ENCODE measurements around the gene OCRL.
"Not testable (repeated sequence)": the region's sequence is repeated elsewhere in the genome, so short reads cannot be mapped to it uniquely, and the experiment has no call there.

Gene OCRL

GRCh38 chrX:129549124-129549523 lies 9.1 kb downstream of the OCRL start:
- TF ChIP-seq CTCF (IDR thresholded peaks at IDR 0.05; ENCODE audit: low read depth, low read length, missing control alignments), result no peak
- in situ Hi-C loops (cut with HindIII; ENCODE audit: low sequenced_read_pairs), result no loop called here

GRCh38 chrX:129553619-129554288 lies 13.7 kb downstream of the OCRL start:
- DNase-seq (ENCODE audit: low read depth), result no peak
- H3K4me3 ChIP-seq (ENCODE audit: low read depth, low read length), result no peak overlapping the region
- no peak for TF ChIP-seq CTCF (IDR thresholded peaks at IDR 0.05; ENCODE audit: low read depth, low read length, missing control alignments)
- in situ Hi-C loops (cut with HindIII; ENCODE audit: low sequenced_read_pairs), result no loop called here

More at GRCh38 chrX:129549124-129549523, 9.1 kb downstream of the OCRL start:
- no peak for DNase-seq (ENCODE audit: low read depth)
- H3K4me3 ChIP-seq (ENCODE audit: low read depth, low read length), result no peak overlapping the region

GRCh38 chrX:129554816-129555215 lies 14.8 kb downstream of the OCRL start:
- H3K4me3 ChIP-seq (ENCODE audit: low read depth, low read length); DNase-seq (ENCODE audit: low read depth); in situ Hi-C loops (cut with HindIII; ENCODE audit: low sequenced_read_pairs): not testable (repeated sequence)

- in situ Hi-C loops (cut with HindIII; ENCODE audit: low sequenced_read_pairs), result no loop called here
- no peak overlapping the region for H3K4me3 ChIP-seq (ENCODE audit: low read depth, low read length)
- TF ChIP-seq CTCF (IDR thresholded peaks at IDR 0.05; ENCODE audit: low read depth, low read length, missing control alignments), result no peak
- DNase-seq (ENCODE audit: low read depth), result no peak
These were observed 16.8 kb downstream of the OCRL start for GRCh38 chrX:129556806-129557315.

- no peak overlapping the region for H3K4me3 ChIP-seq (ENCODE audit: low read depth, low read length)
- no peak for DNase-seq (ENCODE audit: low read depth)
- in situ Hi-C loops (cut with HindIII; ENCODE audit: low sequenced_read_pairs), result no loop called here
- TF ChIP-seq CTCF (IDR thresholded peaks at IDR 0.05; ENCODE audit: low read depth, low read length, missing control alignments), result no peak
These were observed 17.9 kb downstream of the OCRL start for GRCh38 chrX:129557844-129558480.

GRCh38 chrX:129559783-129560182 lies 19.7 kb downstream of the OCRL start:
- in situ Hi-C loops (cut with HindIII; ENCODE audit: low sequenced_read_pairs), result no loop called here
- no peak for DNase-seq (ENCODE audit: low read depth)
- TF ChIP-seq CTCF (IDR thresholded peaks at IDR 0.05; ENCODE audit: low read depth, low read length, missing control alignments), result no peak
- H3K4me3 ChIP-seq (ENCODE audit: low read depth, low read length), result no peak overlapping the region

- TF ChIP-seq CTCF (IDR thresholded peaks at IDR 0.05; ENCODE audit: low read depth, low read length, missing control alignments), result no peak
- H3K4me3 ChIP-seq (ENCODE audit: low read depth, low read length), result no peak overlapping the region
- in situ Hi-C loops (cut with HindIII; ENCODE audit: low sequenced_read_pairs), result no loop called here
- DNase-seq (ENCODE audit: low read depth), result no peak
These were observed 21.4 kb downstream of the OCRL start for GRCh38 chrX:129561453-129561852.

GRCh38 chrX:129564345-129564744 lies 24.3 kb downstream of the OCRL start:
- H3K4me3 ChIP-seq (ENCODE audit: low read depth, low read length); DNase-seq (ENCODE audit: low read depth); in situ Hi-C loops (cut with HindIII; ENCODE audit: low sequenced_read_pairs): not testable (repeated sequence)
